Lung (tissue), 12 donors: ENCODE data around the gene SCN4A. TPM values are rescaled to one million over a fixed set of nuclear protein-coding genes. Genes with fewer than 3 reads are reported as not detected.
"Not testable (repeated sequence)": the region's sequence is repeated elsewhere in the genome, so short reads cannot be mapped to it uniquely, and the experiment has no call there.

Experiments
- ATAC-seq: fragments of 200-7000 bp; cut with Tn5 transposase; one replicate; pipeline ENCODE4 v1.9.1; 2020; ENCODE audit warnings: moderate number of reproducible peaks; ENCODE audit not compliant: insufficient read depth, low FRiP score
- DNase-seq, 3 donors: peaks; one replicate each; pipeline ENCODE4 v3.0.0-alpha.2; 2013 to 2017
- H3K27ac ChIP-seq, 2 donors: one replicate each; pipeline ENCODE4 v1.5.1; 2013; ENCODE audit warnings: mild to moderate bottlenecking in 2 of 2, moderate library complexity in 2 of 2, control low read depth in 1 of 2, inconsistent platforms in 1 of 2, low read depth in 1 of 2, low read length in 1 of 2
- H3K27me3 ChIP-seq, 3 donors: one replicate each; pipeline ENCODE4 v1.5.1; 2013; ENCODE audit warnings: low read length in 2 of 3; ENCODE audit not compliant: control insufficient read depth in 3 of 3, insufficient read depth in 3 of 3
- H3K36me3 ChIP-seq, 4 donors: one replicate each; pipeline ENCODE4 v1.5.1; 2013; ENCODE audit warnings: low read length in 4 of 4, mild to moderate bottlenecking in 1 of 4, moderate library complexity in 1 of 4; ENCODE audit not compliant: control insufficient read depth in 4 of 4, insufficient read depth in 4 of 4
- H3K4me1 ChIP-seq, 5 donors: one replicate each; pipeline ENCODE4 v1.5.1; 2013; ENCODE audit warnings: low read length in 5 of 5, mild to moderate bottlenecking in 2 of 5, moderate library complexity in 1 of 5; ENCODE audit not compliant: control insufficient read depth in 5 of 5, insufficient read depth in 5 of 5
- H3K4me3 ChIP-seq: one replicate; pipeline ENCODE4 v1.5.1; 2013; ENCODE audit warnings: mild to moderate bottlenecking, control low read depth, moderate library complexity
- H3K9ac ChIP-seq, 2 donors: one replicate each; pipeline ENCODE4 v1.5.1; 2013; ENCODE audit warnings: low read length in 2 of 2, control low read depth in 1 of 2; ENCODE audit not compliant: insufficient read depth in 1 of 2
- H3K9me3 ChIP-seq, 4 donors: one replicate each; pipeline ENCODE4 v1.5.1; 2013; ENCODE audit warnings: low read length in 3 of 4, mild to moderate bottlenecking in 1 of 4, moderate library complexity in 1 of 4; ENCODE audit not compliant: control insufficient read depth in 4 of 4, insufficient read depth in 3 of 4
- WGBS, 2 donors: extraction: QIAGEN DNeasy Blood & Tissue Kit; methylation state at CpG; one replicate each; pipeline ENCODE4 v1.1.7; 2013; 5-methylcytosine and 5-hydroxymethylcytosine counted together
- polyA plus RNA-seq, 2 donors: library from polyadenylated mRNA; stranded (reverse); fragments of 200-250 nt; gene quantifications; one replicate each; pipeline ENCODE4 v1.2.1, GENCODE V29; 2013
- total RNA-seq, 2 donors: library from RNA; depleted of rRNA in 1 of 2; stranded (reverse); fragments of >200 nt in 1 of 2; gene quantifications; one replicate each; pipeline ENCODE4 v1.2.1, GENCODE V29; 2014 to 2021
- TF ChIP-seq, protein P1 (sequence below): IDR thresholded peaks from 2 replicates; pipeline ENCODE4 v1.5.1; 2012; ENCODE audit warnings: mild to moderate bottlenecking; ENCODE audit errors: control extremely low read depth, extremely low read depth
- donor health status: control.
- donor health status: control.
- donor health status: Bipolar disorder and iron deficiency.
- donor health status: healthy.
- donor health status: DM: yes; HTN: yes; CAD: no.

The SCN4A gene
- total and polyA plus RNA-seq, 4 donors, result 0.11 to 0.49 (median 0.22) TPM

DNA sequence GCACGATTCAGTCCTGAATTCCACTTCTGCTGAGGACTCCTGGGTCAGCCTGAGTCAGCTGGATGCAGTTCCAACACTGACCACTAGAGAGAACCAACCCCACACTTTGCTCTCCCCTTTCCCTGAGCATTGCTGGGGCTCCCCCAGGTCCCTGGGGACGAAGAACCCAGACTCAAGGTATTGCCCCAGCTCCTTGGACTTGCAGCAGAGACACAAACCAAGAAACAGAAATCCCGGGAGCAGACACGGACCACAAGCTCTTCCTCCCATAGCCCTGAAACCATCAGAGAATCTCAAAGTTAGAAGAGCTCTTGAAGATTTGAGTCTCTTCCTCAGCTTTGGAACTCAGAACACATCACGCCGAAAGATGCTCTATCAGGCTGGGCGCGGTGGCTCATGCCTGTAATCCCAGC is 53.4 kb downstream of the SCN4A start:
- TF ChIP-seq, protein P1, sequence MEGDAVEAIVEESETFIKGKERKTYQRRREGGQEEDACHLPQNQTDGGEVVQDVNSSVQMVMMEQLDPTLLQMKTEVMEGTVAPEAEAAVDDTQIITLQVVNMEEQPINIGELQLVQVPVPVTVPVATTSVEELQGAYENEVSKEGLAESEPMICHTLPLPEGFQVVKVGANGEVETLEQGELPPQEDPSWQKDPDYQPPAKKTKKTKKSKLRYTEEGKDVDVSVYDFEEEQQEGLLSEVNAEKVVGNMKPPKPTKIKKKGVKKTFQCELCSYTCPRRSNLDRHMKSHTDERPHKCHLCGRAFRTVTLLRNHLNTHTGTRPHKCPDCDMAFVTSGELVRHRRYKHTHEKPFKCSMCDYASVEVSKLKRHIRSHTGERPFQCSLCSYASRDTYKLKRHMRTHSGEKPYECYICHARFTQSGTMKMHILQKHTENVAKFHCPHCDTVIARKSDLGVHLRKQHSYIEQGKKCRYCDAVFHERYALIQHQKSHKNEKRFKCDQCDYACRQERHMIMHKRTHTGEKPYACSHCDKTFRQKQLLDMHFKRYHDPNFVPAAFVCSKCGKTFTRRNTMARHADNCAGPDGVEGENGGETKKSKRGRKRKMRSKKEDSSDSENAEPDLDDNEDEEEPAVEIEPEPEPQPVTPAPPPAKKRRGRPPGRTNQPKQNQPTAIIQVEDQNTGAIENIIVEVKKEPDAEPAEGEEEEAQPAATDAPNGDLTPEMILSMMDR, result peak; percentile 93
- H3K27me3 ChIP-seq, result no peaks in the 10 kb centered on the region
- no peaks in the 10 kb centered on the region for H3K9me3 ChIP-seq
- no peak overlapping the region for H3K9ac ChIP-seq
- H3K4me1 ChIP-seq, result no peaks in the 10 kb centered on the region
- peaks cover 0 to 3% (median 0%) of the 10 kb centered on the region in 4 donors for H3K36me3 ChIP-seq
- H3K27ac ChIP-seq, result no peak overlapping the region
- ATAC-seq (peak; percentile 89), DNase-seq (peak; percentile 58 to 62 (median 60))
- 40 to 43% methylated on average over 8 of the region's 8 CpGs for WGBS, 2 donors
- no peak overlapping the region for H3K4me3 ChIP-seq

DNA sequence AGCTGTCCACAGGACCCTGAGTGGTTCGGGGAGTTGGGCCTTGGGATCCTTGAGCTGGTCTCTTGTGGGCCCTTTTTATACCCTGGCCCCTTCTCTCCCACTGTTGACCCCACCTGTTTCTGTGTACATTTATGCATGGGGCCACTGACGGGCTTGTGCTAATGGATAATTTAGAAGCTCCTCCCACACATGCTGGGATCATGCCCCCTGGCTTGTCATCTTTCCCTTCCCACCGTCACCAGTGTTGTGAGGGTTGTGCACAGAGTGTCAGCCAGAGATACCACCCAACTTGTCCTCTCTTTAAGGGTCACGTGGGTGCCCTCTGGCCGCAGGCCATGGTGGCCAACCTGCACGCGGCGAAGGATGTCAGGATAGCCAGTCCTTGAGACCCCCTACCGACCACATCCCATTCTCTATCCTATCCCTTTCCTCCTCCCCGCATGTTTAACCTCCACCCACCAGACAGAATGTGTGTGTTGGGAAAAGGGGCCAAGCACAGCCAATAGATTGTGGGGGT is 53.9 kb downstream of the SCN4A start, which contains the start of gene GH1:
TSS of gene GH1 (minus strand) at position 51 of the 517 bp plus-strand sequence. CDS start 63 bp downstream, outside the sequence.
- 53 to 60% methylated on average over 10 of the region's 10 CpGs for WGBS, 2 donors
- not testable (repeated sequence) for H3K4me1 ChIP-seq, ATAC-seq, H3K9ac ChIP-seq, H3K27ac ChIP-seq, DNase-seq, H3K36me3 ChIP-seq, H3K9me3 ChIP-seq, H3K27me3 ChIP-seq, H3K4me3 ChIP-seq

DNA sequence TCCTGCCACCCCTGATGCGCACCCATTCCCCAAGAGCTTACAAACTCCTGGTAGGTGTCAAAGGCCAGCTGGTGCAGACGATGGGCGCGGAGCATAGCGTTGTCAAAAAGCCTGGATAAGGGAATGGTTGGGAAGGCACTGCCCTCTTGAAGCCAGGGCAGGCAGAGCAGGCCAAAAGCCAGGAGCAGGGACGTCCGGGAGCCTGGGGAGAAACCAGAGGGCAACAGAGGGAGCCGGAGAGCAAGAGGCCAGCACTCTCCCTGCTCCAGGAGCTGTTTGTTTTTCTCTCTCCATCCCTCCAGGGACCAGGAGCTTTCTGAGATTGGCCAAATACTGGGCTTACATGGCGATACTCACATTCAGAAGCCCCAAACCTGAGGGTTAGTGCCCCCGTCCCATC is 54.4 kb downstream of the SCN4A start:
- DNase-seq, result no peak
- no peaks in the 10 kb centered on the region for H3K9me3 ChIP-seq
- WGBS, 2 donors, result 69 to 87% methylated on average over 10 of the region's 10 CpGs
- no peaks in the 10 kb centered on the region for H3K4me1 ChIP-seq
- H3K36me3 ChIP-seq, result peaks cover 0 to 3% (median 0%) of the 10 kb centered on the region in 4 donors
- H3K9ac ChIP-seq, result no peak overlapping the region
- no peaks in the 10 kb centered on the region for H3K27me3 ChIP-seq
- no peak overlapping the region for H3K27ac ChIP-seq
- no peak for ATAC-seq
- H3K4me3 ChIP-seq, result no peak overlapping the region
- TF ChIP-seq, protein P1, result no peak

DNA sequence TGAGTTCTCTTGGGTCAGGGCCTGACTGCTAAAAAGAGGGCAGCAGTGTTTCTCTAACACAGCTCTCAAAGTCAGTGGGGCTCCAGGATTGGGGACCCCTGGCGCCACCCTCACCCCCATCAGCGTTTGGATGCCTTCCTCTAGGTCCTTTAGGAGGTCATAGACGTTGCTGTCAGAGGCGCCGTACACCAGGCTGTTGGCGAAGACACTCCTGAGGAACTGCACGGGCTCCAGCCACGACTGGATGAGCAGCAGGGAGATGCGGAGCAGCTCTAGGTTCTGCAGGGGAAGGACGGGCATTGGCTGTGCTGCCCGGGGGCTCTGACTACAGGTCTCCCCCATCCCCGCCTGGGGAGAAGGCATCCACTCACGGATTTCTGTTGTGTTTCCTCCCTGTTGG is 55.1 kb downstream of the SCN4A start:
- TF ChIP-seq, protein P1, result no peak
- 79 to 91% methylated on average over 13 of the region's 13 CpGs for WGBS, 2 donors
- no peaks in the 10 kb centered on the region for H3K27me3 ChIP-seq
- H3K4me3 ChIP-seq, result no peak overlapping the region
- H3K36me3 ChIP-seq, result peaks cover 0 to 3% (median 0%) of the 10 kb centered on the region in 4 donors
- DNase-seq (no peak), ATAC-seq (no peak)
- no peaks in the 10 kb centered on the region for H3K4me1 ChIP-seq
- H3K9ac ChIP-seq, result no peak overlapping the region
- no peaks in the 10 kb centered on the region for H3K9me3 ChIP-seq
- no peak overlapping the region for H3K27ac ChIP-seq

DNA sequence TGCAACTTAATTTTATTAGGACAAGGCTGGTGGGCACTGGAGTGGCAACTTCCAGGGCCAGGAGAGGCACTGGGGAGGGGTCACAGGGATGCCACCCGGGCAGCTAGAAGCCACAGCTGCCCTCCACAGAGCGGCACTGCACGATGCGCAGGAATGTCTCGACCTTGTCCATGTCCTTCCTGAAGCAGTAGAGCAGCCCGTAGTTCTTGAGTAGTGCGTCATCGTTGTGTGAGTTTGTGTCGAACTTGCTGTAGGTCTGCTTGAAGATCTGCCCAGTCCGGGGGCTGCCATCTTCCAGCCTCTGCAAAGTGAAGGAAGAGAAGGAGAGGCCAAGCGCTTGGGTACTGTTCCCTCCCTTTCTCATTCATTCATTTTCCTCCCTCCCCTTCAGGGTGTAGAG is 55.5 kb downstream of the SCN4A start:
- 89 to 90% methylated on average over 8 to 11 of the region's 11 CpGs for WGBS, 2 donors
- H3K4me1 ChIP-seq, H3K4me3 ChIP-seq, DNase-seq, H3K36me3 ChIP-seq, H3K27me3 ChIP-seq, H3K27ac ChIP-seq, H3K9ac ChIP-seq, ATAC-seq, H3K9me3 ChIP-seq: not testable (repeated sequence)
